DND-41 (cell line): ENCODE results near the gene CARS1.

Source experiments
- EZH2 ChIP-seq: IDR thresholded peaks from 3 replicates; pipeline ENCODE4 v1.6.1; 2012; ENCODE audit warnings: borderline replicate concordance, low read depth, mild to moderate bottlenecking, moderate library complexity, low read length, inconsistent platforms; ENCODE audit not compliant: severe bottlenecking
- TF ChIP-seq, protein P1 (sequence below): IDR thresholded peaks from 2 replicates; pipeline ENCODE4 v1.5.1; 2012; ENCODE audit warnings: borderline replicate concordance, low read length, moderate library complexity, mild to moderate bottlenecking; ENCODE audit not compliant: poor library complexity, severe bottlenecking; ENCODE audit errors: extremely low read depth

DNA sequence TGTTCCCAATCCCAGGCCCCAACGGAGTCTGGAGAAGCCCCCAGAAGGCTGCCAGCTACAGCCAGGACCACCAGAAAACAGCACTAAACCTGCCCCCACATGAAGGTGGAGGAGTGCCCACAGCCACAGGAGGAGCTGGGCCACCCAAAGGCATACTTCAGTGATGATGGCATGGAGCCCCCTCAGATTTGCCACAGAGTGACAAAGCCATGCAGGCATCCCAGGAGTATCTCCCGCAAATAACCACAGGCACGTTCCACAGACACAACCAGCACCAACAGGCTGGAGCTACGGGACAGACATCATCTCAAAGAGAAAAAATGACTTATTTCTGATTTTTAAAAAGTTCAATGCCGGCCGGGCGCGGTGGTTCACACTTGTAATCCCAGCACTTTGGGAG, 10.6 kb downstream of the CARS1 start:
- no peak for TF ChIP-seq EZH2
- TF ChIP-seq, protein P1, sequence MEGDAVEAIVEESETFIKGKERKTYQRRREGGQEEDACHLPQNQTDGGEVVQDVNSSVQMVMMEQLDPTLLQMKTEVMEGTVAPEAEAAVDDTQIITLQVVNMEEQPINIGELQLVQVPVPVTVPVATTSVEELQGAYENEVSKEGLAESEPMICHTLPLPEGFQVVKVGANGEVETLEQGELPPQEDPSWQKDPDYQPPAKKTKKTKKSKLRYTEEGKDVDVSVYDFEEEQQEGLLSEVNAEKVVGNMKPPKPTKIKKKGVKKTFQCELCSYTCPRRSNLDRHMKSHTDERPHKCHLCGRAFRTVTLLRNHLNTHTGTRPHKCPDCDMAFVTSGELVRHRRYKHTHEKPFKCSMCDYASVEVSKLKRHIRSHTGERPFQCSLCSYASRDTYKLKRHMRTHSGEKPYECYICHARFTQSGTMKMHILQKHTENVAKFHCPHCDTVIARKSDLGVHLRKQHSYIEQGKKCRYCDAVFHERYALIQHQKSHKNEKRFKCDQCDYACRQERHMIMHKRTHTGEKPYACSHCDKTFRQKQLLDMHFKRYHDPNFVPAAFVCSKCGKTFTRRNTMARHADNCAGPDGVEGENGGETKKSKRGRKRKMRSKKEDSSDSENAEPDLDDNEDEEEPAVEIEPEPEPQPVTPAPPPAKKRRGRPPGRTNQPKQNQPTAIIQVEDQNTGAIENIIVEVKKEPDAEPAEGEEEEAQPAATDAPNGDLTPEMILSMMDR = no peak
